ENCODE results near the gene NEAT1. TPM values are rescaled to one million over a fixed set of nuclear protein-coding genes. Genes with fewer than 3 reads are reported as not detected.

NEAT1 gene
- total and polyA plus RNA-seq, 9 of the 15 experiments (the other 6 are each of a cell fraction or from before 2014, with no cell fraction given), result 20.1 to 389 (median 62.8) TPM

DNA sequence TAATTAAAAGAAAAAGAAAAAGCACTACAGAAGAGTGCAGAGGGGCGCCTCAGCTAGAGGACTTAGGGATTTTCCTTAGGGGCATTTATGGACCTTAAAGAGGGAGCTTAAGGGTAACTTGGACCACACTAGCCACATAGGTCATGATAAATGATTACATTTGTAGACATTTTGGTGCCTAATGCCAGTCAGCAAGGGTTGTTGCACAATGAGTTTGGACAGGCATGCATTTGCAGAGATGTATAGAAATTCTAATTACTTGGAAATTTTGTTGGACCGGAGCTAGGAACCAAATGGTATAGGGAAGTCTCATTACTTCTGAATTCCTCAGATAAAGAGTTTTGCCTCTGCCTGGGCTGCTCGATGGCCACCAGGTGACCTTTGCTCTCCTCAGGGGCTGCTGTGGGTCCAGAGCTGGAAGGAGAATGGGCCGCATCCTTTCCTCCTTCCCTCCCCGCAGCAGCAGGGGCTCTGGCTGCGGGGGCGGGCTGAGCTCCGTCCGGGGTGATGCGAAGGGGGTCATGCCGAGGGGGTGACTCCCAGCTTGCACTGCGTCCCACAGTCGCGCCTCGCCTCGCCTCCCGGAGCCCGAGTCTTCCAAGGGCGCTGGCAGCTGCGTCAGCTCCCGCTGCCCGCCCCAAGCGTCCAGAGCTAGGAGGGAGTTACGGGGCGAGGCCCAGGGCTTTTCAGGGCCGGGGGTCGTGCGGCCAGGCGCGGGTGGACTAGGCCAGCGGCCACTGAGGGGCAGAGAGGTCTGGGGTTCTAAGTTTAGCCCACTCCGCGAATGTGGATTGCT lies 56.0 kb downstream of the NEAT1 start (continued):
- TF ChIP-seq, protein P1, sequence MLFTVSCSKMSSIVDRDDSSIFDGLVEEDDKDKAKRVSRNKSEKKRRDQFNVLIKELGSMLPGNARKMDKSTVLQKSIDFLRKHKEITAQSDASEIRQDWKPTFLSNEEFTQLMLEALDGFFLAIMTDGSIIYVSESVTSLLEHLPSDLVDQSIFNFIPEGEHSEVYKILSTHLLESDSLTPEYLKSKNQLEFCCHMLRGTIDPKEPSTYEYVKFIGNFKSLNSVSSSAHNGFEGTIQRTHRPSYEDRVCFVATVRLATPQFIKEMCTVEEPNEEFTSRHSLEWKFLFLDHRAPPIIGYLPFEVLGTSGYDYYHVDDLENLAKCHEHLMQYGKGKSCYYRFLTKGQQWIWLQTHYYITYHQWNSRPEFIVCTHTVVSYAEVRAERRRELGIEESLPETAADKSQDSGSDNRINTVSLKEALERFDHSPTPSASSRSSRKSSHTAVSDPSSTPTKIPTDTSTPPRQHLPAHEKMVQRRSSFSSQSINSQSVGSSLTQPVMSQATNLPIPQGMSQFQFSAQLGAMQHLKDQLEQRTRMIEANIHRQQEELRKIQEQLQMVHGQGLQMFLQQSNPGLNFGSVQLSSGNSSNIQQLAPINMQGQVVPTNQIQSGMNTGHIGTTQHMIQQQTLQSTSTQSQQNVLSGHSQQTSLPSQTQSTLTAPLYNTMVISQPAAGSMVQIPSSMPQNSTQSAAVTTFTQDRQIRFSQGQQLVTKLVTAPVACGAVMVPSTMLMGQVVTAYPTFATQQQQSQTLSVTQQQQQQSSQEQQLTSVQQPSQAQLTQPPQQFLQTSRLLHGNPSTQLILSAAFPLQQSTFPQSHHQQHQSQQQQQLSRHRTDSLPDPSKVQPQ (CRISPR knock-in tag; IDR thresholded peaks at IDR 0.05; ENCODE audit: borderline replicate concordance), result 0 out of 2 replicates have a peak, but pooled peaks have one; percentile 45
- no peak for TF ChIP-seq POLR3A (IDR thresholded peaks at IDR 0.05; ENCODE audit: borderline replicate concordance, extremely low read depth, insufficient read depth, insufficient read length)
- no peak for TF ChIP-seq RFX5 (IDR thresholded peaks at IDR 0.05; ENCODE audit: low read depth, low read length)
- TF ChIP-seq, protein P2, sequence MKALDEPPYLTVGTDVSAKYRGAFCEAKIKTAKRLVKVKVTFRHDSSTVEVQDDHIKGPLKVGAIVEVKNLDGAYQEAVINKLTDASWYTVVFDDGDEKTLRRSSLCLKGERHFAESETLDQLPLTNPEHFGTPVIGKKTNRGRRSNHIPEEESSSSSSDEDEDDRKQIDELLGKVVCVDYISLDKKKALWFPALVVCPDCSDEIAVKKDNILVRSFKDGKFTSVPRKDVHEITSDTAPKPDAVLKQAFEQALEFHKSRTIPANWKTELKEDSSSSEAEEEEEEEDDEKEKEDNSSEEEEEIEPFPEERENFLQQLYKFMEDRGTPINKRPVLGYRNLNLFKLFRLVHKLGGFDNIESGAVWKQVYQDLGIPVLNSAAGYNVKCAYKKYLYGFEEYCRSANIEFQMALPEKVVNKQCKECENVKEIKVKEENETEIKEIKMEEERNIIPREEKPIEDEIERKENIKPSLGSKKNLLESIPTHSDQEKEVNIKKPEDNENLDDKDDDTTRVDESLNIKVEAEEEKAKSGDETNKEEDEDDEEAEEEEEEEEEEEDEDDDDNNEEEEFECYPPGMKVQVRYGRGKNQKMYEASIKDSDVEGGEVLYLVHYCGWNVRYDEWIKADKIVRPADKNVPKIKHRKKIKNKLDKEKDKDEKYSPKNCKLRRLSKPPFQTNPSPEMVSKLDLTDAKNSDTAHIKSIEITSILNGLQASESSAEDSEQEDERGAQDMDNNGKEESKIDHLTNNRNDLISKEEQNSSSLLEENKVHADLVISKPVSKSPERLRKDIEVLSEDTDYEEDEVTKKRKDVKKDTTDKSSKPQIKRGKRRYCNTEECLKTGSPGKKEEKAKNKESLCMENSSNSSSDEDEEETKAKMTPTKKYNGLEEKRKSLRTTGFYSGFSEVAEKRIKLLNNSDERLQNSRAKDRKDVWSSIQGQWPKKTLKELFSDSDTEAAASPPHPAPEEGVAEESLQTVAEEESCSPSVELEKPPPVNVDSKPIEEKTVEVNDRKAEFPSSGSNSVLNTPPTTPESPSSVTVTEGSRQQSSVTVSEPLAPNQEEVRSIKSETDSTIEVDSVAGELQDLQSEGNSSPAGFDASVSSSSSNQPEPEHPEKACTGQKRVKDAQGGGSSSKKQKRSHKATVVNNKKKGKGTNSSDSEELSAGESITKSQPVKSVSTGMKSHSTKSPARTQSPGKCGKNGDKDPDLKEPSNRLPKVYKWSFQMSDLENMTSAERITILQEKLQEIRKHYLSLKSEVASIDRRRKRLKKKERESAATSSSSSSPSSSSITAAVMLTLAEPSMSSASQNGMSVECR (CRISPR knock-in tag; IDR thresholded peaks at IDR 0.05), result no peak
- TF ChIP-seq, protein P3, sequence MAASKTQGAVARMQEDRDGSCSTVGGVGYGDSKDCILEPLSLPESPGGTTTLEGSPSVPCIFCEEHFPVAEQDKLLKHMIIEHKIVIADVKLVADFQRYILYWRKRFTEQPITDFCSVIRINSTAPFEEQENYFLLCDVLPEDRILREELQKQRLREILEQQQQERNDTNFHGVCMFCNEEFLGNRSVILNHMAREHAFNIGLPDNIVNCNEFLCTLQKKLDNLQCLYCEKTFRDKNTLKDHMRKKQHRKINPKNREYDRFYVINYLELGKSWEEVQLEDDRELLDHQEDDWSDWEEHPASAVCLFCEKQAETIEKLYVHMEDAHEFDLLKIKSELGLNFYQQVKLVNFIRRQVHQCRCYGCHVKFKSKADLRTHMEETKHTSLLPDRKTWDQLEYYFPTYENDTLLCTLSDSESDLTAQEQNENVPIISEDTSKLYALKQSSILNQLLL (CRISPR knock-in tag; IDR thresholded peaks at IDR 0.05; ENCODE audit: borderline replicate concordance), result no peak
- no peak for TF ChIP-seq CREBBP (IDR thresholded peaks at IDR 0.05; ENCODE audit: low read depth, low read length)
- TF ChIP-seq OTX1 (CRISPR knock-in tag; IDR thresholded peaks at IDR 0.05), result no peak
- TF ChIP-seq HEY1 (CRISPR knock-in tag; IDR thresholded peaks at IDR 0.05; ENCODE audit: borderline replicate concordance), result no peak
- TF ChIP-seq EZH2 (IDR thresholded peaks at IDR 0.05; ENCODE audit: borderline replicate concordance, low read depth, low read length), result no peak
- TF ChIP-seq, protein P4, sequence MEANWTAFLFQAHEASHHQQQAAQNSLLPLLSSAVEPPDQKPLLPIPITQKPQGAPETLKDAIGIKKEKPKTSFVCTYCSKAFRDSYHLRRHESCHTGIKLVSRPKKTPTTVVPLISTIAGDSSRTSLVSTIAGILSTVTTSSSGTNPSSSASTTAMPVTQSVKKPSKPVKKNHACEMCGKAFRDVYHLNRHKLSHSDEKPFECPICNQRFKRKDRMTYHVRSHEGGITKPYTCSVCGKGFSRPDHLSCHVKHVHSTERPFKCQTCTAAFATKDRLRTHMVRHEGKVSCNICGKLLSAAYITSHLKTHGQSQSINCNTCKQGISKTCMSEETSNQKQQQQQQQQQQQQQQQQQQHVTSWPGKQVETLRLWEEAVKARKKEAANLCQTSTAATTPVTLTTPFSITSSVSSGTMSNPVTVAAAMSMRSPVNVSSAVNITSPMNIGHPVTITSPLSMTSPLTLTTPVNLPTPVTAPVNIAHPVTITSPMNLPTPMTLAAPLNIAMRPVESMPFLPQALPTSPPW (CRISPR knock-in tag; IDR thresholded peaks at IDR 0.05), result peak; percentile 77
- TF ChIP-seq, protein P5, sequence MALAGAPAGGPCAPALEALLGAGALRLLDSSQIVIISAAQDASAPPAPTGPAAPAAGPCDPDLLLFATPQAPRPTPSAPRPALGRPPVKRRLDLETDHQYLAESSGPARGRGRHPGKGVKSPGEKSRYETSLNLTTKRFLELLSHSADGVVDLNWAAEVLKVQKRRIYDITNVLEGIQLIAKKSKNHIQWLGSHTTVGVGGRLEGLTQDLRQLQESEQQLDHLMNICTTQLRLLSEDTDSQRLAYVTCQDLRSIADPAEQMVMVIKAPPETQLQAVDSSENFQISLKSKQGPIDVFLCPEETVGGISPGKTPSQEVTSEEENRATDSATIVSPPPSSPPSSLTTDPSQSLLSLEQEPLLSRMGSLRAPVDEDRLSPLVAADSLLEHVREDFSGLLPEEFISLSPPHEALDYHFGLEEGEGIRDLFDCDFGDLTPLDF (CRISPR knock-in tag; IDR thresholded peaks at IDR 0.05), result no peak
- TF ChIP-seq HSF4 (CRISPR knock-in tag; IDR thresholded peaks at IDR 0.05; ENCODE audit: borderline replicate concordance), result peak; percentile 79
- TF ChIP-seq ZFP30 (CRISPR knock-in tag; IDR thresholded peaks at IDR 0.05; ENCODE audit: borderline replicate concordance), result no peak
- no peak for TF ChIP-seq CHD2 (IDR thresholded peaks at IDR 0.05; ENCODE audit: low read depth, low read length)
- TF ChIP-seq ZNF57 (CRISPR knock-in tag; IDR thresholded peaks at IDR 0.05), result no peak

Data from K562 (cell line).